GM12878 (cell line): ENCODE measurements around the gene MLN. TPM values are rescaled to one million over a fixed set of nuclear protein-coding genes. Genes with fewer than 3 reads are reported as not detected.

Source experiments
- ATAC-seq: fragments of 200-7000 bp; cut with Tn5 transposase; 3 replicates; pipeline ENCODE4 v1.9.1; 2020; ENCODE audit warnings: mild to moderate bottlenecking, moderate library complexity
- BruUV-seq: library from RNA; stranded (reverse); fragments of 400-500 nt; replicated peaks from 2 replicates; lab custom pipeline; 2021; lab: Mats Ljungman, UMichigan
- CTCF ChIA-PET: fragments of 300-600 bp; sonication (Branson Sonifier 250); formaldehyde crosslinking; extraction: SDS; loops from one replicate; lab custom pipeline; 2021; ENCODE audit warnings: inconsistent platforms; lab: Yijun Ruan, JAX
- POLR2A ChIA-PET: fragments of 350-600 bp; formaldehyde crosslinking; extraction: SDS; loops from one replicate; lab custom pipeline; 2021; ENCODE audit warnings: inconsistent platforms; lab: Charles Lee
- RAD21 ChIA-PET: fragments of 300-600 bp; sonication (Branson Sonifier 250); formaldehyde crosslinking; loops from one replicate; lab custom pipeline; 2023; ENCODE audit warnings: antibody characterized with exemption; ENCODE audit not compliant: unreplicated experiment; lab: Charles Lee
- SMC1A ChIA-PET: fragments of 300-600 bp; sonication (Branson Sonifier 250); formaldehyde crosslinking; loops from one replicate; lab custom pipeline; 2023; ENCODE audit not compliant: unreplicated experiment, uncharacterized antibody; lab: Charles Lee
- DNase-seq: peaks from one replicate; pipeline ENCODE4 v3.0.0-alpha.2; 2011; ENCODE audit warnings: low read depth, low spot score
- FAIRE-seq: peaks from 3 replicates; lab custom pipeline; 2011; peaks lifted over from hg19 to GRCh38; lab: Jason Lieb, UNC
- H2AFZ ChIP-seq: 2 replicates; pipeline ENCODE4 v1.6.0; 2011; ENCODE audit warnings: low read depth, low read length, control low read depth; ENCODE audit not compliant: control insufficient read depth
- H3K27ac ChIP-seq: 2 replicates; pipeline ENCODE4 v1.5.1; 2011; ENCODE audit warnings: control low read depth; ENCODE audit not compliant: control insufficient read depth, insufficient read depth
- H3K27me3 ChIP-seq, 2 experiments: replicated peaks in 1 of 2; 2 replicates each; pipeline versions ENCODE4 v1.6.0 to v1.6.1; 2011; ENCODE audit warnings: low read length in 1 of 2; ENCODE audit not compliant: control insufficient read depth in 2 of 2, insufficient read depth in 2 of 2
- H3K36me3 ChIP-seq, 2 experiments: 2 replicates each; pipeline ENCODE4 v1.5.1; 2011; ENCODE audit warnings: low read length in 1 of 2; ENCODE audit not compliant: control insufficient read depth in 2 of 2, insufficient read depth in 2 of 2
- H3K4me1 ChIP-seq: 2 replicates; pipeline ENCODE4 v1.6.1; 2011; ENCODE audit warnings: mild to moderate bottlenecking, low read length, moderate library complexity, mixed read lengths; ENCODE audit not compliant: control insufficient read depth, insufficient read depth
- H3K4me2 ChIP-seq: 2 replicates; pipeline ENCODE4 v1.6.0; 2011; ENCODE audit warnings: control low read depth; ENCODE audit not compliant: control insufficient read depth, insufficient read depth
- H3K4me3 ChIP-seq: fragments of 200-600 bp; sonication (generic); 2 replicates; pipeline ENCODE4 v1.5.1; 2016
- H3K79me2 ChIP-seq: 2 replicates; pipeline ENCODE4 v1.6.0; 2011; ENCODE audit warnings: low read length; ENCODE audit not compliant: control insufficient read depth, insufficient read depth
- H3K9ac ChIP-seq: 2 replicates; pipeline ENCODE4 v1.8.0; 2011; ENCODE audit warnings: low read length, control low read depth, mixed read lengths; ENCODE audit not compliant: control insufficient read depth, insufficient read depth
- H3K9me3 ChIP-seq: replicated peaks from 3 replicates; pipeline ENCODE4 v1.5.1; 2011; ENCODE audit warnings: mild to moderate bottlenecking, low read length; ENCODE audit not compliant: control insufficient read depth, insufficient read depth
- H4K20me1 ChIP-seq: 2 replicates; pipeline ENCODE4 v1.6.0; 2011; ENCODE audit not compliant: control insufficient read depth, insufficient read depth
- CBFB ChIP-seq: IDR thresholded peaks from 2 replicates; pipeline ENCODE4 v1.6.1; 2016; ENCODE audit warnings: antibody characterized with exemption, low read depth
- EP300 ChIP-seq, 2 experiments: fragments of 150-350 bp in 1 of 2; IDR thresholded peaks; 2 replicates each; pipeline ENCODE4 v1.6.1; 2011 to 2012; ENCODE audit warnings: low read depth in 2 of 2, low read length in 2 of 2, borderline replicate concordance in 1 of 2, improper control_type of control experiment in 1 of 2, inconsistent platforms in 1 of 2; ENCODE audit not compliant: control insufficient read depth in 1 of 2
- EZH2 ChIP-seq: IDR thresholded peaks from 2 replicates; pipeline ENCODE4 v1.6.1; 2012; ENCODE audit warnings: low read depth, mild to moderate bottlenecking, control low read depth, inconsistent platforms, low read length, borderline replicate concordance; ENCODE audit not compliant: control insufficient read depth
- FOS ChIP-seq: IDR thresholded peaks from 3 replicates; pipeline ENCODE4 v1.6.1; 2011; ENCODE audit warnings: borderline replicate concordance; ENCODE audit not compliant: insufficient read length; ENCODE audit errors: extremely low read depth
- MYB ChIP-seq: fragments of 150-350 bp; IDR thresholded peaks from 2 replicates; pipeline ENCODE4 v1.6.1; 2014; ENCODE audit warnings: mild to moderate bottlenecking, low read depth, low read length, borderline replicate concordance
- NR2C2 ChIP-seq: IDR thresholded peaks from 2 replicates; pipeline ENCODE4 v1.6.1; 2011; ENCODE audit warnings: borderline replicate concordance, low read depth; ENCODE audit not compliant: control insufficient read depth, insufficient read length
- POLR2AphosphoS5 ChIP-seq: IDR thresholded peaks from 2 replicates; pipeline ENCODE4 v1.6.1; 2011; ENCODE audit warnings: mild to moderate bottlenecking, low read length, inconsistent platforms
- SMARCA5 ChIP-seq: fragments of 450-650 bp; IDR thresholded peaks from 2 replicates; pipeline ENCODE4 v1.6.1; 2017; ENCODE audit warnings: mild to moderate bottlenecking
- USF2 ChIP-seq: IDR thresholded peaks from 2 replicates; pipeline ENCODE4 v1.6.1; 2011; ENCODE audit warnings: low read depth, low read length, improper control_type of control experiment, borderline replicate concordance
- ZBTB33 ChIP-seq: fragments of 450-650 bp; IDR thresholded peaks from 2 replicates; pipeline ENCODE4 v1.6.1; 2017; ENCODE audit warnings: mild to moderate bottlenecking
- ZNF24 ChIP-seq: fragments of 450-650 bp; IDR thresholded peaks from 2 replicates; pipeline ENCODE4 v1.6.1; 2017; ENCODE audit warnings: antibody characterized with exemption, mild to moderate bottlenecking
- WGBS: methylation state at CpG from one replicate; pipeline ENCODE4 v1.1.6; 2016; ENCODE audit warnings: low lambda C conversion rate; ENCODE audit not compliant: insufficient replicate concordance, insufficient coverage; ENCODE audit errors: missing lambda C conversion rate; 5-methylcytosine and 5-hydroxymethylcytosine counted together
- in situ Hi-C: fragments of 300-500 bp; cut with MboI; formaldehyde crosslinking; loops from 9 replicates; pipeline ENCODE4 v1.14.3; 2018; ENCODE audit warnings: mixed read lengths
- intact Hi-C: fragments of 100-400 bp; cut with micrococcal nuclease; formaldehyde crosslinking; loops from one replicate; pipeline ENCODE4 v1.14.2; 2022; ENCODE audit not compliant: unreplicated experiment
- polyA plus RNA-seq, 11 experiments: library from polyadenylated mRNA; depleted of rRNA in 4 of 11; unstranded in 6 of 11; stranded (reverse) in 5 of 11; fragments of >200 nt; fragmentation: Nextera tagmentation in 4 of 11; fragmentation: Illumina TruSeq in 1 of 11; extraction: Ambion mirVana in 4 of 11; extraction: Trizol in 1 of 11; gene quantifications; 1 replicate in 1 of 11; 2 replicates in 10 of 11; pipeline versions ENCODE4 v1.2.1 to v1.2.3, GENCODE V29; 2011 to 2016; ENCODE audit warnings: inconsistent platforms in 2 of 11, missing spikeins in 2 of 11, low read depth in 1 of 11
- total RNA-seq, 4 experiments: library from RNA; depleted of rRNA in 3 of 4; stranded (reverse); fragments of >200 nt in 3 of 4; fragmentation: Illumina TruSeq in 1 of 4; extraction: Trizol in 1 of 4; gene quantifications; 2 replicates each; pipeline versions ENCODE4 v1.2.1 to v1.2.3, GENCODE V29; 2013 to 2021
- TF ChIP-seq, protein P1 (sequence below): fragments of 450-650 bp; formaldehyde crosslinking; IDR thresholded peaks from 2 replicates; pipeline ENCODE4 v1.4.0; 2022; ENCODE audit warnings: mild to moderate bottlenecking, moderate library complexity

The MLN gene
- total and polyA plus RNA-seq, 10 of the 15 experiments (the other 5 are each of a cell fraction or from before 2014, with no cell fraction given), result not detected

DNA sequence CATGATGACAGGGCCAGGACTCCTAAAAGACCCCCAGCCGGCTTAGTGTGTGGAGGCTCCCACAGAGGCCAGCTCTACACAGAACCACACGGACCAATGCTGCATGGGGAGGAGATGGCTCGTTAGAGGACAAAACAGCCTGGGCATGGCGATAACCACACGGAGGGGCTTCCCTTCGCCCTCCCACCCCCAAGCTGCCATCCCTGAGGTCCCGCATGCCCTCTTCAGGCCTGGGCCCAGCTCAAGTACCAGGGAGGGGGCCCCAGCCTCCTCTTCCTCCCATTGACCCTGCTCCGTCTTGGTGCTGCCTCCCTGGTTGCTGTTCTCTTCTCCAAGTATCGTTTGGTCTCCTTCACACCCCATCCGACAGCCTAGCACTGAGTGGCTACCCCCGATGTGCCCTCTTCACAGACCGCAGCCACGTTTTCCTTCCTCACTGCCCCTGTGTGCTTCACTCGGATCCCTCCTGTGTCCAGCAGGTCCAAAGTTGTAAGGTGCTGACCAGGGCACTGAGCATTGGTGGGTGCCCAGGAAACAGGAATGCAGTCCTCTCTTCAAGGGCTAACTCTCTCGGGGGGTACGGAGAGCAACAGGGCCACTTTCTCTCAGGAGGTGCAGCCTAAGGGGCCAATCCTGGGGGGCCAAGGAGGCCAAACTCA is 9.6 kb upstream of the MLN start:
- DNase-seq, result no peak
- Histone ChIP-seq H4K20me1 (peaks cover 3% of the 10 kb centered on the region; the same call in 1 of the 2 replicates), H3K4me1 (no peaks in the 10 kb centered on the region), H3K9ac (no peak overlapping the region), H3K4me2 (no peak overlapping the region), H3K4me3 (no peak overlapping the region), H3K27ac (no peak overlapping the region), H2AFZ (no peak overlapping the region), H3K36me3 (no peaks in the 10 kb centered on the region), H3K9me3 (no peaks in the 10 kb centered on the region), H3K27me3 (peaks cover 2 to 8% of the 10 kb centered on the region in 2 experiments; a peak in 3 of 4 replicates), H3K79me2 (no peaks in the 10 kb centered on the region)
- WGBS, result 52% methylated on average over 16 of the region's 16 CpGs
- ATAC-seq, result no peak
- ChIA-PET POLR2A (no interaction called here), SMC1A (no interaction called here), RAD21 (no interaction called here), CTCF (no interaction called here)
- no peak for FAIRE-seq
- in situ Hi-C loops (no loop called here), intact Hi-C loops (no loop called here)
- no TSS peak for BruUV-seq
- no peak for TF ChIP-seq ZBTB33
- no peak for TF ChIP-seq MYB
- no peak for TF ChIP-seq EP300 (IDR thresholded peaks at IDR 0.05; ENCODE audit: borderline replicate concordance in 1 of 2, control insufficient read depth in 1 of 2, low read depth in 2 of 2, low read length in 2 of 2)
- no peak for TF ChIP-seq ZNF24
- TF ChIP-seq NR2C2, result no peak
- TF ChIP-seq SMARCA5, result no peak
- no peak for TF ChIP-seq POLR2AphosphoS5
- TF ChIP-seq, protein P1, sequence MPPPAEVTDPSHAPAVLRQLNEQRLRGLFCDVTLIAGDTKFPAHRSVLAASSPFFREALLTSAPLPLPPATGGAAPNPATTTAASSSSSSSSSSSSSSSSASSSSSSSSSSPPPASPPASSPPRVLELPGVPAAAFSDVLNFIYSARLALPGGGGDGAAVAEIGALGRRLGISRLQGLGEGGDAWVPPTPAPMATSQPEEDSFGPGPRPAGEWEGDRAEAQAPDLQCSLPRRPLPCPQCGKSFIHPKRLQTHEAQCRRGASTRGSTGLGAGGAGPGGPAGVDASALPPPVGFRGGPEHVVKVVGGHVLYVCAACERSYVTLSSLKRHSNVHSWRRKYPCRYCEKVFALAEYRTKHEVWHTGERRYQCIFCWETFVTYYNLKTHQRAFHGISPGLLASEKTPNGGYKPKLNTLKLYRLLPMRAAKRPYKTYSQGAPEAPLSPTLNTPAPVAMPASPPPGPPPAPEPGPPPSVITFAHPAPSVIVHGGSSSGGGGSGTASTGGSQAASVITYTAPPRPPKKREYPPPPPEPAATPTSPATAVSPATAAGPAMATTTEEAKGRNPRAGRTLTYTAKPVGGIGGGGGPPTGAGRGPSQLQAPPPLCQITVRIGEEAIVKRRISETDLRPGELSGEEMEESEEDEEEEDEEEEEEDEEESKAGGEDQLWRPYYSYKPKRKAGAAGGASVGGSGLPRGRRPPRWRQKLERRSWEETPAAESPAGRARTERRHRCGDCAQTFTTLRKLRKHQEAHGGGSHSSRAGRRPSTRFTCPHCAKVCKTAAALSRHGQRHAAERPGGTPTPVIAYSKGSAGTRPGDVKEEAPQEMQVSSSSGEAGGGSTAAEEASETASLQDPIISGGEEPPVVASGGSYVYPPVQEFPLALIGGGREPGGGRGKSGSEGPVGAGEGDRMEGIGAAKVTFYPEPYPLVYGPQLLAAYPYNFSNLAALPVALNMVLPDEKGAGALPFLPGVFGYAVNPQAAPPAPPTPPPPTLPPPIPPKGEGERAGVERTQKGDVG (CRISPR knock-in tag), result no peak
- TF ChIP-seq EZH2, result no peak
- TF ChIP-seq USF2, result no peak
- TF ChIP-seq FOS, result no peak
- TF ChIP-seq CBFB, result no peak
